Measurements from ENCODE around the gene CBS.
"Not testable (repeated sequence)": the region's sequence is repeated elsewhere in the genome, so short reads cannot be mapped to it uniquely, and the experiment has no call there.

Gene CBS

GRCh38 chr21:43023175-43023574 lies 52.5 kb downstream of the CBS start:
- DNase-seq, result no peak

- no peak for DNase-seq
These were observed 53.7 kb downstream of the CBS start for GRCh38 chr21:43021756-43022600.

GRCh38 chr21:43021191-43021590 lies 54.4 kb downstream of the CBS start:
- no peak for DNase-seq

- no peak for DNase-seq
These were observed 54.9 kb downstream of the CBS start for GRCh38 chr21:43020771-43021170.

GRCh38 chr21:43020177-43020576 lies 55.5 kb downstream of the CBS start:
- DNase-seq, result no peak

- DNase-seq, result no peak
These were observed 57.1 kb downstream of the CBS start for GRCh38 chr21:43018519-43018918.

GRCh38 chr21:43016728-43017127 lies 58.9 kb downstream of the CBS start:
- DNase-seq, result no peak

- DNase-seq, result no peak
These were observed 59.6 kb downstream of the CBS start for GRCh38 chr21:43015906-43016540.

- DNase-seq, result no peak
These were observed 63.0 kb downstream of the CBS start for GRCh38 chr21:43012596-43012995.

- DNase-seq, result peak; percentile 11
These were observed 68.8 kb downstream of the CBS start for GRCh38 chr21:43006874-43007208.

GRCh38 chr21:43006051-43006873 lies 69.4 kb downstream of the CBS start:
- not testable (repeated sequence) for DNase-seq

- no peak for DNase-seq
These were observed 70.0 kb downstream of the CBS start for GRCh38 chr21:43005635-43006034.

- no peak for DNase-seq
These were observed 70.7 kb downstream of the CBS start for GRCh38 chr21:43004926-43005325.
